NCI-H1694 treated with DMSO at 0.1 percent for 48 hours (cell line): ENCODE results near the gene BLM.
A peak's percentile ranks its signal among the peaks of the same experiment; 100 is the strongest.

Experiments
- DNase-seq: peaks from one replicate; lab custom pipeline; 2025; lab: John Stamatoyannopoulos, UW

BLM gene

DNA sequence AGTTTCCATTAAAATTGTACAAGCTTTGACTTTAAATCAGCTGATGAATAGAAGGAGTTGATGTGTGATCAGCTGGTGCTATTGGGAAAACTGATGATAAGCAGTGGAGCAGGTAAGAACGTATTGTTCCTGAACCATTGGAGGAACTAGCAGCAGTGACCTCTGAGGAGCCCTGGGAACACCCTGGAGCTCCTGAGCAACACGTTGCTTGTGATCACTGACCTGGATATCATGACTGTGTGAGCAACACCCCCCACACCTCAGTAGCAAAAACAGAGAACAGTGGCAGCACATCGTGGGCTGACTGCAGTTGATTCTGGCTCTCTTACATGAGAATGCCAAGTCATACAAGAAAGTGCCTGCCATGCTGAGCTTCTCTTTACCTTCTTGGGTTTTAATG is 72.9 kb downstream of the BLM start:
- no peak for DNase-seq

DNA sequence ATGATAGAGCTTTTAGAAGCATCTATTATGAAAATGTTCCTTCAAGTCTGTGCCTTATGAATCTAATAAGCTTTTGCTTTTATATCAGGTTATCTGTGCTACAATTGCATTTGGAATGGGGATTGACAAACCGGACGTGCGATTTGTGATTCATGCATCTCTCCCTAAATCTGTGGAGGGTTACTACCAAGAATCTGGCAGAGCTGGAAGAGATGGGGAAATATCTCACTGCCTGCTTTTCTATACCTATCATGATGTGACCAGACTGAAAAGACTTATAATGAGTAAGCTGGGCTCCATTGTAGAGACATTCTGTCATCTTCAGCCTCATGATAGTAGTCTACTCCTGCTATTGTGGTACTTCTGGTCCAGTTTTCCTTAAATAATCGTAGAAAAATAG is 73.4 kb downstream of the BLM start:
- no peak for DNase-seq

DNA sequence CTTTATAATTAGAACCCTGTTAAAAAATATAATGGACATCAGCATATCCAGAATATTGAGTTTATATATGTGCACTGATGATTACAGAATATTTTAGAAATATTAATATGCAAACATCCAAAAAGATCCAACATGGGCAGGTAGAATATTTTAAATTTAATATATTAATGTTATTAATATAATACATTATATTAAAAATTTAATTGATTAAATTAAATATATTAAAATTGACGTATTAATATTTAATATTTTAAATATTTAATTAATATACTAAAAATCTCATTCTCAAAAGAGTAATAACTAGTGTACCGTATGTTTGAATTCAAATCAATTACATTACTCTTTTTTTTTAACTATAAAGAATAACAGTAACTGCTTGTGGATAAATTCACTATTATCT is 77.4 kb downstream of the BLM start:
- DNase-seq = no peak

DNA sequence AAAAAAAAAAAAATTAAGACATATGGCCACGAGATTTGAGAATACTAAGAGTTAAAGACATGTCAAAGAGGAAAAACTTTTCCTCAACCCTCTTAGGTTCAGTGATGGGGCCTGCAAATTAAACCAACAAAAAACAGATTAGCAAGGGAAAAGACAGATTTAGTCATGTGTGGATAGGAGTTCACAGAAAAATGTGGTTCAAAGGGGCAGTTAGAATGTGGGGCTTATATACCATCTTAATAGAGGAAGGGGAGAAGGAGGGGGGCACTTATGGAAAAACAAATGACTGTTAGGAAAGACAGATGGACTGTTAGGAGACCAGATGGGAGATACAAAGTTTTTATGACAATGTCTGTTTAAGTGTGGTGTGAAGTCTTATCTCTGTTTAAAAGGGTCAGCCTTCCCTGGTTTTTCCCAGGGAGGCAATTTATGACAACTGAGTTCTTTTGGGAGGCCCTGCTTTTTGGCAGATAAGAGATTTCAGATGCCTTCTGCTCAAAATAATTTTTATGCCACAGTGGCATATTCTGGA is 82.6 kb downstream of the BLM start:
- DNase-seq = no peak

DNA sequence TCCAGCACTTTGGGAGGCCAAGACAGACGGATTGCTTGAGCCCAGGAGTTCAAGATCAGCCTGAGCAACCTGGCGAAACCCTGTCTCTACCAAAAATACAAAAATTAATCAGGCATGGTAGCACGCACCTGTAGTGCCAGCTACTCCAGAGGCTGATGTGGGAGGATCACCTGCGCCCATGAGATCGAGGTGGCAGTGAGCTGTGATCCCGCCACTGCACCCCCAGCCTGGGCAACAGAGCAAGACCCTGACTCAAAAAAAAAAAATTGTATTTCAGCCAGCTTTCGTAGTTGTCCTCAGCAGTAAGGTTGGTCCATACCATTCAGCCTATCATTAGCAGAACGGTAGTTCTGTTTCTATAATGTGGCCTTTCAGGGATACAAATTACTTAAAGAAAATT is 84.7 kb downstream of the BLM start:
- no peak for DNase-seq

DNA sequence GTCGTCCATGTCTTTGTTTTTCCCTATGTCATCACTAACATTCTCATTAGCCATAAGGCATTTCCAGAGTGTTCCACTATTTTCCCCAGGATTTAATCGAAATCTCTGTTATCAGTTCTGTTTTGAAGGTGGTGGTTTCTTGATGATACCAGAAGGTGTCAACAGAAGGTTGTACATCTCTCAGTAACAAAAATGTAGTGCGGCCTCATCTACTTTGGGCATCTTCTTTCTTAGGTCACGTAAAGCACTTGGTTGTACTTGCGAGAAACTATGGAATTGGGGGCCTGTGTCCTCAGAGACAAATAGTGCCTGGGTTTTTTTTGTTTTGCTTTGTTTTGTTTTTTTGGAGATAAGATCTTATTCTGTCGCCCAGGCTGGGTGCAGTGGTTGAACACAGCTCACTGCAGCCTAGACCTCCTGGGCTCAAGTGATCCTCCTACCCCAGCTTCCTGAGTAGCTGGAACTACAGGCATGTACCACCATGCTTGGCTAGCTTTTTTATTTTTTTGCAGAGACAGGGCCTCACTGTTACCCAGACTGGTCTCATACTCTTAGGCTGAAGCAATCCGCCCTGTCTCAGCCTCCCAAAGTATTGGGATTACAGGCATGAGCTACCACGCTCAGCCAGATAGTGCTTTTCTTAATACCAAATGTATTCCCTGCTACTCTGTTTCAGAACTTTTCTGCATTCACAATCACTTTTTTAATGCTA is 90.1 kb downstream of the BLM start:
- DNase-seq = no peak

DNA sequence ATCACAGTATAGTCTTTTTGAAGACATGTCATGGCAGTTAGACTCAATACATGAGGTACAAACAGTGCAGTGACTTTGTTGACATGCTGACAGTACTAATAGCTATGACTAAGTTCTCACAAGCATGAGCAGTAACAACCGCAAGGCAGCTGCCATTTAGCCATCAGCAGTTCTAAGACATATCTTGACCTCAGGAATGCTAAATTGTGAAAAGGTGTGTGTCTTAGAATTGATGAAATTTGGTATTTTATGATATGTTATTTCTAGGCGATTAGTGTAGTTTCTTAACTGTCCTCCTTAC is 90.6 kb downstream of the BLM start:
- no peak for DNase-seq

DNA sequence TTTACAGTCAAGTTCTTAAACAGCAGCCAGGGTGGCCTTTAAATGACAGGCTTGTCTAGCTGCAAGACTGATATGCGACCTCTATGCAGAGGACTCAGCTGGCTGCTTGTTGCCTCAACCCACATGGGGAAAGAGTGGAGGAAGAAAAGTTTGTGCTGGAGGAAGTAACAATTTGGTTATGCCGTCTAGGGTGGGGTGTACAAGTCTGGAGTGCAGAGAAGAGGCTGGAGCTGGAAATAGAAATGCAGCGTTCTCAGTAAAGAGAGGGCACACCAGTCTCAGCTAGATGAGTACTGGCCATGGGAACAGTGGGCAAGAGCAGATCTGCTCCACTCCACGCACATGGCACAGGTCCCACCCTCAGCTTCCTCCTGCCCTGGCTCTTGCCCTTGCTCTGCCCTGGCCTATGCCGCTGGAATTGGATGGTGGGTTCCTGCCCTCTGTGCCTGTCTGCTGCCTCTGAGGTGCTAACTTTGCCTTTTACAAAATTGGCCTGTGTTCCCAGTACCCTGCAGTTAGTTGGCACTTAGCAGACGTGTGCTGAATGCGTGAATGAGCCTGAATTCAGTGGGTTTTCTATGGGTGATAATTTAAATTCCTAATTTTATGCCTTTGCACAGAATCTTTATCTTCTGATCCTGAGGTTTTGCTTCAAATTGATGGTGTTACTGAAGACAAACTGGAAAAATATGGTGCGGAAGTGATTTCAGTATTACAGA is 91.5 kb downstream of the BLM start:
- no peak for DNase-seq

DNA sequence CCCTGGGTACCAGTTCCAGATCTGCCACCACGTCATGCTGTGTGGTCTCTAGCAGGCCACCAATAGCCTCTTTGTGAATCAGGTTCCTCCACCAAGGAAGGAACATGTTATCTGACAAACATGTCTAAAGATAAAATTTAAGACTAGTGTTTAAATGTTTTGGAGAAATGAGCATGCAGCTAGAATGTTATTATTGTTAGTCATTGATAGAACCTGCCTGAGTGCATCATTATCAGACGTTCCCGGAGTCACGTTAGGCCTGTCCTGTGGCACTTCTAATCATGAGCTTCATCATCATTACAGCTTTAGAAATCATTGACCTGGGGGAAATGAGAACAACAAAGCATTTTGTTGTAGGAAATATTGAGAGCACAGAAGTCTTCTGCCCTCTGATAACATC is 92.4 kb downstream of the BLM start:
- no peak for DNase-seq

DNA sequence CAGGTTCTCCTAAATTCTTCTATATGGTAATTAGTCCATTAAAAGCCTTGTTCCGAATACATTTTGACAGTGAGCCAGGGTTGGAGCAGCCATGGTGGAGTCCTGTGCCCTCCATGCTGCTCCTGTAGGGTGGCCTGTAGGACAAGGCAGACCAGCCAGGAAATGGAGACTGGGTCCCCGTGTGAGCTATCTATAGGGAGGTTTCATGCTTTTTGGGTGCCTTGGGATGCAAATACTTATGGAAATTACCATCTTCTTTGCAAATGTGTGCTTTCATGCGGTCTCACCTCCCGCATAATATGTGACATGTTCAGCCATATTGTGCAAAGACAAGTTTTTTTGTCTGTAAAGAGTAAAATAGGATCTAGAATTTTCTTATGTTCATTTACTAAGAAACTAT is 93.2 kb downstream of the BLM start:
- no peak for DNase-seq

DNA sequence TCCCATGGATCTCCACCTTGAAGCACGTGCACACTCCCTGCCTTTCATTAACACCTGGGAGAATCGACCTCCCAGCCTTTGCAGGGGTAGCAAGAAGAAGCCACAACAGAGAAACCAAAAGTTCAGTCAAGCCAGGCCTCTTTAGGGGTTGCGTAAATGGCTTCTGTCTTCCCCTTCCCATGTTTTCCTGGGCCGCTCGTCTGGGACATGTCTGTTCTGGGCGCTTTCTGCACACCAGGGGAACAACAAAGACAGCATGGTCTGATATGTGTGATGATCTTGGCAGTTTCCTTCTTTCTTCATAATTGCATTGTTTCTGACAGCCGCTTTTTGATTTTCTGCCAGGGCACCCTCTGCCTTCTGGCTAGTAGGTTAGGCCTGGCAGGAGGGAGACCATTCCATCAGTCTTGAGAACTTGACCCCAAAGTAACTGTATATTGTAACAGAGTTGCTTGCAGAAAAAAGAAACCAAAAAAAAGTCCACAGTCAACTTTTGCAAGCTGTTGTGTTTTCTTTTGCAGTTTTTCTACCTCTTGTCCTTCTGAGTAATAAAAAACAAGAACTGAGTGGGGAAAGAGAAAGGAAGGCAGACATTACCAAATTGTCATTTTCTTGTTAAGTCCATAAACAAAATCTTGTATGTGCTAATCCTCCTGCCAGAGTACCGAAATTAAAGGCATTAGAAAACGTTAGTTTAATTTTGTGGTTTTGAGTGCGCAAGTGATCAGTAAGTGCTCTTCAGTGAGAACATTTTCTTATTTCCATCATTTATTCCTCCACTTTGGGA is 95.2 kb downstream of the BLM start:
- DNase-seq = no peak

DNA sequence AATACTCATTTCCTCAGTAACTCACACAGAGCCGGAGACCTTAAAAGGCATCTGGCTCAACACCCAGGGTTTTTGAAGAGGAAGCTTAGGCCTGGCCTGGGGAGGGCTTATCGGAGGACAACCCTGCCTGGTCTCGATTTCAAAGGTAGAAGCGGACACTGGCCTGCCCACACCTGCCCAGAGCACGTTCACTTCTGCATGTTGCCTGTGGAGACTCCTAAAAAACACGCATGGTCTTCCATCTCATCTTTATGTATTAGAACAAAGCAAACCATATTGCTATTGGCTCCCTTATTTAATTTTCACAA is 95.8 kb downstream of the BLM start:
- no peak for DNase-seq

DNA sequence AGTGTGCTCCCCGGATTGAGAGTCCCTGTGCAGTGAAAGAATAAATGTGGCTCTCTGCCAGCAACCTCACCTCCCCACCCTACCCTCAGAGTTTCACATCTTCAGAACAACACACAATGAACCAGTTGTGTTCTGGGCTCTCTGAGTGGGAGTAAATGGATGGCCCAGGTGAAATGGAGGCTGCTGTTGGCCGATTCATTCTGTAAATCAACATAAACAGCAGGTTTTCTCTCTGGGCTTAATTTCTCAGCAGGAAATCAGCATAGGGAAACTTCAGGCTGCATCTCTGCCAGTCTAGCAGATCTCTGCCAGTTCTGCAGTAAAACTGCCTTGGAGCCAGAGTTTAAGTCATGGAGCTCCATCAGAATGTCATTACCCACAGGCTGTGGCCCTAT is 96.6 kb downstream of the BLM start:
- no peak for DNase-seq

DNA sequence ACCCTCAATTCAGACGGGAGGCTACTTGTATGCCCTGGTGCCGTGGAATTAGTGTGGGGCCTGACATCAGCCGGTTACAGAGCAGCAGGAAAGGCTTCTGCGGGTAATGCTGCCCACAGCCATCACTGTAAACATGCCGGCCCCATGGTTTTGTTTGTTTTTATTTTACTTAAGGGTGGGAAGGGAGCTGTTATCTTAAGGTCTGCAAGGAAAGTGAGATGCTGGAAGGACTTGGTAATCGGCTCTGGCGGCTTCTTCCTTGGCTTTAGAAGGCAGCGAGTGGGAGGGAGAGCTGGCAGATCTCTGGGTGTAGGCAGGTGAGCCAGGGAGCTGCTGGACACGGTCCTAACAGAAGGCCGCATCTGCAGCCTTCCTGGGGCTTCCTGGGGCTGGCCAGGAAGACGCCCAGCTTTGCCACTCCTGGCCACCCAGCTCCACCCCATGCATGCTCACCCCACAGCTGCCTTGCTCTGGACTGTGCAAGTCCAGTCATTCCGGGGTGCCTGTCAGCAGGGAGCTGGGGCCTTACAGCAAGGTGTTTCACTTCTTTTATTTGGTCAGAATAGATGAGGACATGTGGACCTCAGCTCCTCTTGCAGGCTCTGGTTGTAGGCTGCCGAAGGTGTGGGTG is 97.2 kb downstream of the BLM start:
- no peak for DNase-seq

DNA sequence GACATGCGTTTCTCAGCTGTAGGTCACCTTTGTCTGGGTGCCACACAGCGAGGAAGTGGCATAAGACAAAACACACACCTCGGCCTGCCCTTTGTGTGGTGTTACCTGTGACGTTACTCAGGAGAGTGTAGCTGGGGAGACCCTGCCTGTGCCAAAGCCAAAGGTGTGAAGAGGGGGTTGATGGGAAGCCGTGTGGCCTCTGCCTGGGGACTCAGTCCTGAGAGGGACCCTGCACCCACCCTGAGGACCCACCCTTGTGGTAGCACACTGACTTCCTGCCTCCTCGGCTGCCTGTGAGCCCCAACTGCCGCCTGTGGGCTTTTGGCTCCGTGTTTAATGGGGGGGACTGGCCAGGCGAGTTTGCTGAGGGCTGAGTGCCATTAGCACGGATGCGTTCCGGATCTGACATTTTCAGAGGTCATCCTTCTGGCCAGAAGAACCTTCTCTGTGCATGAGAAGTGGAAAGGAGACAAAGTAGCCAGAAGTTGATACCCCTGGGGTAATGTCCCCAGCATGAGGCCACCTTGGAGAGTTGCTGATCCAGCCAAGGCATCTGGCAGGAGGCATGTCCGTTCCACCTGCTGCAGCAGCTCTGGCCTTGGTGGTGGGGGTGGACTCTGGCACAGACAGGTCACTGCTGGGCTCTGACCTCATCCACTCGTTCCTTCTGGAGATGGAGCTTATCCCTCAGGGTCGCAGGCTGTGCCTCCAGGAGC is 99.4 kb downstream of the BLM start:
- no peak for DNase-seq

DNA sequence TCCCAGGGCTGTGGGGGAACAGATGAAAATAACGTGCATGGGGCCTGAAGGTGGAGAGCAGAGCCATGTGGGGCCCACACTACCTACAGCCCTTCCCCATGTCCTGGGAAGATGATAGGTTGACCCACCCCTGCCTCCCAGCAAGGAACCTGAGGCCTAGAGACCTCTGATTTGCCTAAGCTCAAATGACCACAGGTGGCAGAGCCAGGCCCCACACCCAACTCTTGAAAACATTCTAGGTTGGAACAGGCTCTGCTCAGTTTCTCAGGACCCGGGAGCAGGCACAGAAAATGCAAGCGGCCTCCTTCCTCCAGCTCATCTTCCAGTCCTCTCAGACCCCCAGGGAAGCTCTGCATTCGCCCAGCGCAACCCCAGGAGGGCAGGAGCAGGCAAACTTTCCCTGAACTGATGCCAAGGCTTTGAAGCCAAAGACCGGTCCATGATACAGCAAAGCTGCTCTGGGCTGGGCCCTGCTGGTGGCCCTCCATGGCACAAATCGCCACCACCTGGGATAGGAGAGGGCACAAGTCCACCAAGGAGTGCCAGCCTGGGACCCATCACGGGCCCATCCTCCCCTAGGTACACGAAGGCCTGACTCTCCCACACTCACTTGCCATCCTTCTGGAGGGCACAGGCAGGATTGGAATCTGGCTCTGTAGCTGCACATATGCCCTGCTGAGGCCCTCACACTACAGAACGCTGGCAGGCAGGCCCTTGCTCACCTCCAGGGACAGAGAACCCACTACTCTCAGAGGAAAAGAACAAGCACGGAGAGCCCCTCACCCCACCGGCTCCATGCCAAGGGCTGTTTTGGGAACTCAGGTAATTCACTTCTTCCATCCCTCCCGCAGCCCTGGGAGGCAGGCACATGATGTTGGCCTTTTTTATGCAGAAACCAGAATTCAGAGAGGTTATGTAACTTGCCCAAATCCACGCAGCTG is 100.2 kb downstream of the BLM start:
- no peak for DNase-seq

DNA sequence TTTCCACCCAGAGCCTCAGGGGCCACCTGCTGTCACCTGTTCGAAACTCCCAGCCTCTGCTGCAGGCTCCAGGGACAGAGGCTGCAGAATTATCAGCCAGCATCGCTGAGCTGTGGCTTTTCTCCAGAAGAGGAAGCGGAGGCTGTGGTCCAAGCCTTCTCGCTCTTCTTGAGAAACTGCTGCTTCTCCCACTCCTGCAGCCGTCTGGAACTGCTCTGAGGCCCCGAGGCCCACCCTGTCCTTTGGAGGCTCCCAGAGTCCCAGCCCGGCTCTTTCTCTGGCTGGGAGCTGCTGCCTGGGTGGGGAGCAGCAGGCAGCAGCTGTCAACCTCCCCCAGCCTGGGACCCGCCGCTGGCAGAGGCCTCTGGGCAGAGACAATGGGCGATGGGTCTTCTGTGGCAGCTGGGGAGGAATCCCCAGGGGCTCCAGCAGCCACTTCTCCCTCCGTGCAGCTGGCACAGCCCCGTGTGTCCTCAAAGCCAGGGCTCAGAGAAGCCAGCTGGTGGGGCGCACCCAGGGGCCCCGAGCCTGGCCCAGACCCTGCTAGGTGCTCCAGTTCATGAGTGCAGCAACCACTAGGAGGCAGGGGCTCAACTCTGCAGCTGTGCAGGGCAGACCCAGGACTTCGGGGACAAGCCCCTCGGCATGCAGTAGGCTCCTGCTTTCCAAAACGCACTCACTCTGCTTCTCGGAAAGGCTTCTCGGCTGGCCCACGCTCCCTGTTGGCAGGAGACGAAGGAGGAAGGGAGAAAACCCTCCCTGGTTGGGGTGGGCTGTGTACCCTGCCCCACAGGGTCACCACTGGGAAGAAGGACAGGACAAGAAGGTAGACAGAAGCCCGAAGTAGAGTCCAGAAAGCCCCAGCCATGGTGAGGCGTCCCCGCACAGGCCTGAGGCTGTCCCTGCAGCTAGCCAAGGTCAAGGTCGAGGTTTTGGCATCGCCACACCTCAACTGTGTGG is 101.4 kb downstream of the BLM start:
- DNase-seq = peak; percentile 88

DNA sequence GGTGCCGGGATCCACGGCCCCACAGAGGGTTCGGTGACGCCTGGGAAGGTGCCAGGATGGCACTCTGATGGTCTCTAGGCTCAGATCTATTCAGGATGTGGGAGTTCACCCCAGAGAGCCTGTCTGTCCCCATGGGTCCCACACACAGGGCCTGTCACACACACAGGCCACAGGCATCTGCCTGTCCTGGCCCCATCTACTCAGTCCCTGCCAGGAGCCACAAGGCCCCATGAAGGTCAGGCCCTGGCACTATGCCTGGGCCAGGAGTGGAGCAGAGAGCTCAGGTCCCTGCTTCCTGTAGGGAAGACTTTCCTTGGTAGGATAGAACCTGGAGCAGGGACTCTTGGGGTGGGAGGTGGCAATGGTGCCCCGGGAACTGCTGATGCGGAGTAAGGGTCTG is 102.2 kb downstream of the BLM start:
- DNase-seq = no peak

DNA sequence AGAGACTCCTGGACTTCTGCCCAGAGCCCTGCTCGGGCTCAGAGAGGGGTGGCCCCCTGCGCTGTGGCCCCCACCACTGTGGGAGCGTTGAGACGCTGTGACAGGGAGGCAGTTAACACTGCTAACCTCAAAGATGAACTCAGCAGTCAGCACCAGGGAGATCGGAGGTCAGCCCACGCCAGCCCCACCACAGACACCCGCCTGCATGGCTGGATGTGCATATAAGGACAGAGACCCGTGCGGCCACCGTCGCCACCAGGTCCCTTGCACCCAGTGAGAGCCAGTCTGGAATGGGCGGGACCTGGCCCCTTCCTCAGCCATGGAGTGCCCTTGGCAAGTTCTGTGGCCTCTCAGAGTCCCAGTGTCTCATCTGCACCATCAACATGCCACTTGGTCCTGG is 102.7 kb downstream of the BLM start:
- DNase-seq = no peak

DNA sequence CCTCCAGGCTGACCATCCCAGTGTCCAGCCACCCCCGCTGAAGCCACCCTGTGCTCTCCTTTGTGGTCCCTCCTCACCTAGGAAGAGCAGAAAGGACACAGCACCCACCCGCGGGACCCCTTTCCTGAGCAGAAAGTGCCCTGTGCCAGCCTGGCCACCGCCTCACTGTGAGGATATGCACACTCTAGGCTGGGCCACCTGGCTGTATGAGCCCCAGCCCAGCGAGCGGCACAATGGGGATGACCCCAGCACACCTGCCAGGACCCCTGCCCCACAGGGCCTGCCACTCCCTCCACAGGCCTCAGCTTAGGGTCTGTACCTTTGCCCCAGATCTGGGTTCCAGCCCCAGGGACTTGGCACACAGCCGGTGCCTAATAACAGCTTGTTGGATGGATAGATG is 103.3 kb downstream of the BLM start:
- DNase-seq = peak; percentile 16
